A549 (cell line): Measurements from ENCODE around the gene KCNQ2. TPM values are rescaled to one million over a fixed set of nuclear protein-coding genes. Genes with fewer than 3 reads are reported as not detected.
"Not testable (repeated sequence)": the region's sequence is repeated elsewhere in the genome, so short reads cannot be mapped to it uniquely, and the experiment has no call there.

Experiments
- ATAC-seq, 2 experiments: fragments of 200-7000 bp in 1 of 2; fragments of >200 bp in 1 of 2; cut with Nextera tagmentation in 1 of 2; cut with Tn5 transposase in 1 of 2; 3 replicates each; pipeline versions ENCODE4 v1.8.0 to v1.9.1; 2018 to 2020; ENCODE audit warnings: mild to moderate bottlenecking in 1 of 2, moderate library complexity in 1 of 2
- CTCF ChIA-PET: fragments of 300-600 bp; sonication (Branson Sonifier 250); formaldehyde crosslinking; extraction: SDS; loops from one replicate; lab custom pipeline; 2021; ENCODE audit warnings: antibody characterized with exemption, inconsistent platforms; lab: Yijun Ruan, JAX
- POLR2A ChIA-PET: fragments of 350-600 bp; formaldehyde crosslinking; extraction: SDS; loops from one replicate; lab custom pipeline; 2021; ENCODE audit warnings: antibody characterized with exemption, inconsistent platforms; lab: Yijun Ruan, JAX
- DNase-seq, 2 experiments: peaks; one replicate each; pipeline versions ENCODE4 v3.0.0 to v3.0.0-alpha.2; 2011 to 2016; ENCODE audit warnings: low read depth in 1 of 2, low spot score in 1 of 2
- FAIRE-seq: peaks from 2 replicates; lab custom pipeline; 2011; peaks lifted over from hg19 to GRCh38; lab: Jason Lieb, UNC
- H3K27ac ChIP-seq, 2 experiments: fragments of >200 bp; sonication (Bioruptor Twin); formaldehyde crosslinking; 3 replicates each; pipeline ENCODE4 v1.5.1; 2016 to 2017
- H3K4me1 ChIP-seq: fragments of >200 bp; sonication (Bioruptor Twin); formaldehyde crosslinking; 3 replicates; pipeline ENCODE4 v1.6.1; 2016
- H3K4me2 ChIP-seq: fragments of >200 bp; sonication (Bioruptor Twin); formaldehyde crosslinking; 3 replicates; pipeline ENCODE4 v1.6.1; 2016
- H3K4me3 ChIP-seq: fragments of >200 bp; sonication (Bioruptor Twin); formaldehyde crosslinking; 3 replicates; pipeline ENCODE4 v1.5.1; 2016
- H3K9me3 ChIP-seq: fragments of >200 bp; sonication (Bioruptor Twin); formaldehyde crosslinking; 3 replicates; pipeline ENCODE4 v1.6.1; 2016
- CBX2 ChIP-seq: fragments of 200-600 bp; sonication (generic); IDR thresholded peaks from 2 replicates; pipeline ENCODE4 v1.6.1; 2016; ENCODE audit warnings: low read depth, mild to moderate bottlenecking, borderline replicate concordance
- CBX8 ChIP-seq: fragments of 200-600 bp; sonication (generic); IDR thresholded peaks from 2 replicates; pipeline ENCODE4 v1.6.1; 2016
- CHD2 ChIP-seq: fragments of 150-350 bp; IDR thresholded peaks from 2 replicates; pipeline ENCODE4 v1.6.1; 2014; ENCODE audit warnings: low read length; ENCODE audit not compliant: partially characterized antibody
- ESRRA ChIP-seq: fragments of 150-350 bp; IDR thresholded peaks from 2 replicates; pipeline ENCODE4 v1.6.1; 2014; ENCODE audit warnings: mild to moderate bottlenecking, low read length, borderline replicate concordance
- FOSB ChIP-seq: fragments of 250-450 bp; sonication (Bioruptor Pico); IDR thresholded peaks from 2 replicates; pipeline ENCODE4 v1.5.0; 2020; ENCODE audit warnings: mild to moderate bottlenecking, moderate library complexity
- HDAC2 ChIP-seq: fragments of 200-600 bp; sonication (generic); IDR thresholded peaks from 2 replicates; pipeline ENCODE4 v1.6.1; 2016
- HEYL ChIP-seq: fragments of 250-450 bp; sonication (Bioruptor Pico); IDR thresholded peaks from 2 replicates; pipeline ENCODE4 v1.8.0; 2021; ENCODE audit warnings: mild to moderate bottlenecking, moderate library complexity
- HOXA7 ChIP-seq: fragments of 250-450 bp; sonication (Bioruptor Pico); IDR thresholded peaks from 2 replicates; pipeline ENCODE4 v1.5.0; 2020; ENCODE audit warnings: mild to moderate bottlenecking, moderate library complexity
- KDM5A ChIP-seq: fragments of 200-600 bp; sonication (generic); IDR thresholded peaks from 2 replicates; pipeline ENCODE4 v1.6.1; 2016; ENCODE audit warnings: antibody characterized with exemption, mild to moderate bottlenecking
- MAFK ChIP-seq: fragments of 450-650 bp; IDR thresholded peaks from 2 replicates; pipeline ENCODE4 v1.6.1; 2014; ENCODE audit not compliant: partially characterized antibody
- MYC ChIP-seq: IDR thresholded peaks from 2 replicates; pipeline ENCODE4 v1.6.1; 2012; ENCODE audit warnings: mild to moderate bottlenecking, inconsistent platforms, low read length, improper control_type of control experiment, borderline replicate concordance
- NFE2L2 ChIP-seq: fragments of 150-350 bp; conservative IDR thresholded peaks from 2 replicates; pipeline ENCODE4 v1.6.1; 2014; ENCODE audit warnings: low read length
- NPAS2 ChIP-seq: fragments of 250-450 bp; sonication (Bioruptor Pico); IDR thresholded peaks from 2 replicates; pipeline ENCODE4 v1.8.0; 2022; ENCODE audit warnings: mild to moderate bottlenecking, moderate library complexity, borderline replicate concordance
- POLR2A ChIP-seq: IDR thresholded peaks from 2 replicates; pipeline ENCODE4 v1.6.1; 2012; ENCODE audit warnings: mild to moderate bottlenecking, low read length
- POLR2AphosphoS2 ChIP-seq: conservative IDR thresholded peaks from 2 replicates; pipeline ENCODE4 v1.6.1; 2012; ENCODE audit warnings: low read length, improper control_type of control experiment, inconsistent platforms
- RARB ChIP-seq: fragments of 250-450 bp; sonication (Bioruptor Pico); IDR thresholded peaks from 2 replicates; pipeline ENCODE4 v1.8.0; 2021; ENCODE audit warnings: mild to moderate bottlenecking, moderate library complexity
- RNF2 ChIP-seq: fragments of 200-600 bp; sonication (generic); IDR thresholded peaks from 2 replicates; pipeline ENCODE4 v1.6.1; 2016; ENCODE audit warnings: low read depth, mild to moderate bottlenecking, antibody characterized with exemption, moderate library complexity, borderline replicate concordance
- SMC3 ChIP-seq: fragments of >200 bp; sonication (Bioruptor Twin); formaldehyde crosslinking; IDR thresholded peaks from 3 replicates; pipeline ENCODE4 v1.6.1; 2018; ENCODE audit warnings: inconsistent platforms
- TFCP2L1 ChIP-seq: fragments of 250-450 bp; sonication (Bioruptor Pico); IDR thresholded peaks from 2 replicates; pipeline ENCODE4 v1.5.0; 2021; ENCODE audit warnings: mild to moderate bottlenecking
- ZNF302 ChIP-seq: fragments of 250-450 bp; sonication (Bioruptor Pico); IDR thresholded peaks from 2 replicates; pipeline ENCODE4 v1.9.0; 2021; ENCODE audit warnings: inconsistent platforms, mild to moderate bottlenecking, moderate library complexity
- ZSCAN20 ChIP-seq: fragments of 250-450 bp; sonication (Bioruptor Pico); IDR thresholded peaks from 2 replicates; pipeline ENCODE4 v1.8.0; 2022; ENCODE audit warnings: mild to moderate bottlenecking, moderate library complexity
- WGBS: methylation state at CpG from one replicate; pipeline ENCODE4 v1.1.6; 2017; ENCODE audit errors: missing lambda C conversion rate; 5-methylcytosine and 5-hydroxymethylcytosine counted together
- polyA plus RNA-seq, 4 experiments: library from polyadenylated mRNA; depleted of rRNA in 3 of 4; stranded (reverse); fragments of >200 nt; fragmentation: RNase III in 1 of 4; extraction: RNeasy Plus Mini Kit Qiagen cat#74134 plus additional on column Dnase treatment in 1 of 4; gene quantifications; 2 replicates in 3 of 4; 3 replicates in 1 of 4; pipeline ENCODE4 v1.2.3, GENCODE V29; 2011 to 2017
- TF ChIP-seq, protein P1 (sequence below): IDR thresholded peaks from 2 replicates; pipeline ENCODE4 v1.6.1; 2012; ENCODE audit warnings: low read depth, borderline replicate concordance
- TF ChIP-seq, protein P2 (sequence below): fragments of >200 bp; sonication (Bioruptor Twin); formaldehyde crosslinking; IDR thresholded peaks from 3 replicates; pipeline ENCODE4 v1.6.1; 2016
- TF ChIP-seq, protein P3 (sequence below): IDR thresholded peaks from 2 replicates; pipeline ENCODE4 v1.6.1; 2012
- TF ChIP-seq, protein P4 (sequence below): fragments of 250-450 bp; sonication (Bioruptor Pico); IDR thresholded peaks from 2 replicates; pipeline ENCODE4 v1.5.0; 2021; ENCODE audit warnings: mild to moderate bottlenecking, moderate library complexity, borderline replicate concordance

The KCNQ2 gene
- polyA plus RNA-seq, 2 of the 4 experiments (the other 2 are of a cell fraction), result 0.14 to 0.36 TPM

DNA sequence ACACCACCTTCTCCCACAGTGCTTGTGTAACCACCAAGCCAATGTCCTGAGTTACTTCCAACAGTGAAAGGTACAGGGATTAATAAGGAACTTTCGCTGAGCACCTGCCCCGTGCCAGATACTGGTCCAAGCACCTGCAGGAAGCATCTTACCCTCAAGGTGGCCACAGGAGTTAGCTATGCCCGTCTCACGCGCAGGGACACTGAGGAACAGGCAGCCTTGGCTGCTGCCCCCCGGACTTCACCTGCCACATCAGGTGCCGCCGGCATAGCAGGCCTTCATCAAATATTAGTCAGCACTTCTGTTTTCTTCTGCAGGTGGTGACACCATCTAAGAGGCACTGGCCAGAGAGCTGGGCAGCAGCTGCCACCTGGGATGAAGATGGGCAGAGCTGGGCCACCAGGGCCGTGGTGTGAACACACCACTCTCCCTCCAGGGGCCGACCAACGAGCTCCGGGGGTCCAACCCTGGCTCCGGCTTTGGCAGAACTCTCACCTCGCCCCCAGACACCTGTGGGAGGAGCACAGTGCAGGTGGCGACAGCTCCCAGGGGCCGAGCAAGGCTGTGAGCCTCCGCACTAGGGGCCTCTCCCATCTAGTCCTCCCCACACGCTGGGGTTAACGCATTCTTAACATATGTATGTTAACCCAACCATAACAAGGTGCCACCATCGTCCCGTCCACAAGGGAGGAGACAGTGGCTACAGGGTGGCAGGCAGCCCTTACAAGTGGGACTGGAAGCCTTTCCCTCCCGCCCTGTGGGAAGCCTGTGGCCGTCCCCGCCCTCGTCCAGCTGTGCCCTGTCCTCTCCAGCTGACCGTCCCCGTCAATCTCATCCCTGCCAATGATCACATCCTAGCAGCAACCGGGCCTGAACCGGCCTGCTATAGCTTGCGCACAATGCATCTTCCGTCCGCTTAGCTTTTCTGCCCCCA lies 45.2 kb upstream of the KCNQ2 start:
- ATAC-seq (no peak), DNase-seq (no peak), FAIRE-seq (no peak)
- Histone ChIP-seq H3K4me3 (no peak overlapping the region), H3K9me3 (peaks cover 3% of the 10 kb centered on the region; the same call in 1 of the 3 replicates), H3K4me1 (peaks cover 10% of the 10 kb centered on the region; the same call in 2 of the 3 replicates), H3K27ac (no peak overlapping the region), H3K4me2 (no peak overlapping the region)
- ChIA-PET CTCF (interaction anchor here (1.0 to 6.8 kb wide), 4 partner anchors 9 to 75 kb away, joined by 3 to 75 read pairs (median 6); partner anchors contain the start of gene EEF1A2), POLR2A (interaction anchor here (0.5 kb wide), 1 partner anchor 9 kb away, joined by 3 read pairs; no protein-coding TSS in a partner anchor)
- TF ChIP-seq, protein P1, sequence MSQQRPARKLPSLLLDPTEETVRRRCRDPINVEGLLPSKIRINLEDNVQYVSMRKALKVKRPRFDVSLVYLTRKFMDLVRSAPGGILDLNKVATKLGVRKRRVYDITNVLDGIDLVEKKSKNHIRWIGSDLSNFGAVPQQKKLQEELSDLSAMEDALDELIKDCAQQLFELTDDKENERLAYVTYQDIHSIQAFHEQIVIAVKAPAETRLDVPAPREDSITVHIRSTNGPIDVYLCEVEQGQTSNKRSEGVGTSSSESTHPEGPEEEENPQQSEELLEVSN, result no peak
- TF ChIP-seq, protein P2, sequence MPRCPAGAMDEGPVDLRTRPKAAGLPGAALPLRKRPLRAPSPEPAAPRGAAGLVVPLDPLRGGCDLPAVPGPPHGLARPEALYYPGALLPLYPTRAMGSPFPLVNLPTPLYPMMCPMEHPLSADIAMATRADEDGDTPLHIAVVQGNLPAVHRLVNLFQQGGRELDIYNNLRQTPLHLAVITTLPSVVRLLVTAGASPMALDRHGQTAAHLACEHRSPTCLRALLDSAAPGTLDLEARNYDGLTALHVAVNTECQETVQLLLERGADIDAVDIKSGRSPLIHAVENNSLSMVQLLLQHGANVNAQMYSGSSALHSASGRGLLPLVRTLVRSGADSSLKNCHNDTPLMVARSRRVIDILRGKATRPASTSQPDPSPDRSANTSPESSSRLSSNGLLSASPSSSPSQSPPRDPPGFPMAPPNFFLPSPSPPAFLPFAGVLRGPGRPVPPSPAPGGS, result no peak
- TF ChIP-seq CBX2, result no peak
- no peak for TF ChIP-seq KDM5A
- TF ChIP-seq NPAS2, result no peak
- no peak for TF ChIP-seq CBX8
- no peak for TF ChIP-seq HDAC2
- TF ChIP-seq RARB, result no peak
- no peak for TF ChIP-seq HEYL (CRISPR knock-in tag)
- no peak for TF ChIP-seq MYC
- no peak for TF ChIP-seq TFCP2L1 (CRISPR knock-in tag)
- no peak for TF ChIP-seq POLR2AphosphoS2
- no peak for TF ChIP-seq HOXA7 (CRISPR knock-in tag)
- no peak for TF ChIP-seq NFE2L2
- WGBS, result 87% methylated on average over 25 of the region's 32 CpGs

DNA sequence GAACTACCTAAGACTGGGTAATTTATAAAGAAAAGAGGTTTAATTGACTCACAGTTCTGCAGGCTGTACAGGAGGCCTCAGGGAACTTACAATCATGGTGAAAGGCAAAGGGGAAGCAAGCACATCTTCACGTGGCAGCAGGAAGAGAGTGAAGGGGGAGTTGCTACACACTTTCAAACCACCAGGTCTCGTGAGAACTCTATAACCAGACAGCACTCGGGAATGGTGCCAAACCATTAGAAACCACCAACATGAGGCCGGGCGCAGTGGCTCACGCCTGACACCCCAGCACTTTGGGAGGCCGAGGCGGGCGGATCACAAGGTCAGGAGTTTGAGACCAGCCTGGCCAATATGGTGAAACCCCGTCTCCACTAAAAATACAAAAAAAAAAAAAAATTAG lies 42.1 kb upstream of the KCNQ2 start:
- FAIRE-seq, H3K9me3 ChIP-seq, H3K4me3 ChIP-seq, POLR2A ChIA-PET, H3K27ac ChIP-seq, H3K4me2 ChIP-seq, H3K4me1 ChIP-seq, ATAC-seq, DNase-seq: not testable (repeated sequence)
- CTCF ChIA-PET, result interaction anchor here (0.6 to 2.5 kb wide), 2 partner anchors 18 to 627 kb away, joined by 4 to 11 read pairs; no protein-coding TSS in a partner anchor
- WGBS, result 65% methylated on average over 10 of the region's 10 CpGs

DNA sequence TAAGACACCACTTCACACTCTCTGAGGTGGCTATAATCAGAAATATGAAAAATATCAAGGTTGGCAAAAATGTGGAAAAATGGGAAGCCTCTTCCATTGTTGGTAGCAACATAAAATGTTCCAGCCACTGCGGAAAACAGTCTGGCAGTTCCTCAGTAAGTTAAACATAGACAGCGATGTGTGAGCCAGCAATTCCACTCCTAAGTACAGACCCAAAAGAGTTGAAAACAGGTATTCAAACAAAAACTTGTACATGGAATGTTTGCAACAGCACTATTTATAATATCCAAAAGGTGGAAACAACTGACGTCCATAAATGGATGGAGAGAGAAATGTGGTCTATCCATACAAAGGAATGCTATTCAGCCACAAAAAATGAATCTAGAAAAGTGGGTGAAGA lies 40.8 kb upstream of the KCNQ2 start:
- Histone ChIP-seq H3K4me2 (no peak overlapping the region), H3K27ac (no peak overlapping the region), H3K4me1 (no peaks in the 10 kb centered on the region), H3K4me3 (no peak overlapping the region), H3K9me3 (0 out of 3 replicates have a peak, but pooled peaks cover 3% of the 10 kb centered on the region)
- DNase-seq (no peak), ATAC-seq (no peak), FAIRE-seq (no peak)
- WGBS, result 62% methylated on average over 3 of the region's 3 CpGs
- ChIA-PET CTCF (no interaction called here), POLR2A (no interaction called here)
- TF ChIP-seq CHD2, result no peak
- TF ChIP-seq HDAC2, result no peak
- no peak for TF ChIP-seq MAFK
- TF ChIP-seq FOSB (CRISPR knock-in tag), result no peak
- no peak for TF ChIP-seq CBX2
- no peak for TF ChIP-seq NPAS2
- no peak for TF ChIP-seq RARB
- no peak for TF ChIP-seq NFE2L2
- TF ChIP-seq RNF2, result no peak
- no peak for TF ChIP-seq KDM5A
- no peak for TF ChIP-seq POLR2A
- no peak for TF ChIP-seq CBX8
- TF ChIP-seq SMC3, result no peak
- TF ChIP-seq, protein P3, sequence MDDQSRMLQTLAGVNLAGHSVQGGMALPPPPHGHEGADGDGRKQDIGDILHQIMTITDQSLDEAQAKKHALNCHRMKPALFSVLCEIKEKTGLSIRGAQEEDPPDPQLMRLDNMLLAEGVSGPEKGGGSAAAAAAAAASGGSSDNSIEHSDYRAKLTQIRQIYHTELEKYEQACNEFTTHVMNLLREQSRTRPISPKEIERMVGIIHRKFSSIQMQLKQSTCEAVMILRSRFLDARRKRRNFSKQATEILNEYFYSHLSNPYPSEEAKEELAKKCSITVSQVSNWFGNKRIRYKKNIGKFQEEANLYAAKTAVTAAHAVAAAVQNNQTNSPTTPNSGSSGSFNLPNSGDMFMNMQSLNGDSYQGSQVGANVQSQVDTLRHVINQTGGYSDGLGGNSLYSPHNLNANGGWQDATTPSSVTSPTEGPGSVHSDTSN, result no peak
- TF ChIP-seq ESRRA, result no peak
- no peak for TF ChIP-seq ZNF302 (CRISPR knock-in tag)
- TF ChIP-seq, protein P4, sequence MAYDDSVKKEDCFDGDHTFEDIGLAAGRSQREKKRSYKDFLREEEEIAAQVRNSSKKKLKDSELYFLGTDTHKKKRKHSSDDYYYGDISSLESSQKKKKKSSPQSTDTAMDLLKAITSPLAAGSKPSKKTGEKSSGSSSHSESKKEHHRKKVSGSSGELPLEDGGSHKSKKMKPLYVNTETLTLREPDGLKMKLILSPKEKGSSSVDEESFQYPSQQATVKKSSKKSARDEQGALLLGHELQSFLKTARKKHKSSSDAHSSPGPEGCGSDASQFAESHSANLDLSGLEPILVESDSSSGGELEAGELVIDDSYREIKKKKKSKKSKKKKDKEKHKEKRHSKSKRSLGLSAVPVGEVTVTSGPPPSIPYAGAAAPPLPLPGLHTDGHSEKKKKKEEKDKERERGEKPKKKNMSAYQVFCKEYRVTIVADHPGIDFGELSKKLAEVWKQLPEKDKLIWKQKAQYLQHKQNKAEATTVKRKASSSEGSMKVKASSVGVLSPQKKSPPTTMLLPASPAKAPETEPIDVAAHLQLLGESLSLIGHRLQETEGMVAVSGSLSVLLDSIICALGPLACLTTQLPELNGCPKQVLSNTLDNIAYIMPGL (CRISPR knock-in tag), result no peak
- TF ChIP-seq ZSCAN20 (CRISPR knock-in tag), result no peak
- no peak for TF ChIP-seq POLR2AphosphoS2
